ENCODE results near the gene TBCK. TPM values are rescaled to one million over a fixed set of nuclear protein-coding genes. Genes with fewer than 3 reads are reported as not detected.

The TBCK gene
- total RNA-seq, 1 experiment from 2014 or later = 28.6 TPM

DNA sequence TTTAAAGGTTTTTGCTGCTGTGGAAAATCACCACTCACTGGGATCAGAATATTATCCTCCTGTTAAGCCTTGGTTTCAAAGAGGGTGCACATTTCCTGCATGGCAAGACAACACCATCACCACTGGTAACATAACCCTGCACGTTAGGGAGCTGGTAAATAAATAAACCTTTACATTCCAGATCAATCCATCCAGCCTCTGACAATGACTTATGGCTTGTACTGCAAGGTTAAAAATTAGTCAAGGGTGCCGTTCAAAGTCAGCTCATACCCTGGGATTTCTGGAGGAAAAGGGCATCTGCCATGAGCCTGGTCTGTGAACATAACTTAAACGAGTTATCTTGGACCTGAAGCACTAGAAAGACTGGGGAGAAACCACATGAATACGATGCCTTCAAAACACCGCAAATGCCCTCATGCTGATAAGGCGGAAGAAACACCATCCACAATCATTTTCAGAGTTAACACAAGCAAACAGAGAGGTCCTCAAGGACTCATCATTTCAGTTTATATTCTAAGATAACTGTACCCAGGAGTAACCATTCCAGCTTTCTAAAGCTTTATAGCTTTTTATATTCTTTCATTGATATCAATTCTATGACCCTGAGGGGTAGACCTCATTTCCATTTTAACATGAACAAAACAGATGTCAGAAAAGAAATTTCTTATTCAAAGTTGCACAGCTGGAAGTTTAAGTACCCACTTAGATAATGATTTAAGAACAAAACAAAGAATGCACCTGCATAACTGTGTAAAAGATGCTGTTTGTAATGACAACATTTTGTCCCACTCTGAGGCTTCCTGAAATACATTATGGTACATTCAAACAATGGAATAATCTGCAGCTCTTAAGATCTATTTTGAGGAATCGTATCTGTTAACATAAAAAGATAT, 317.6 kb downstream of the TBCK start (continued):
- TF ChIP-seq, protein P1, sequence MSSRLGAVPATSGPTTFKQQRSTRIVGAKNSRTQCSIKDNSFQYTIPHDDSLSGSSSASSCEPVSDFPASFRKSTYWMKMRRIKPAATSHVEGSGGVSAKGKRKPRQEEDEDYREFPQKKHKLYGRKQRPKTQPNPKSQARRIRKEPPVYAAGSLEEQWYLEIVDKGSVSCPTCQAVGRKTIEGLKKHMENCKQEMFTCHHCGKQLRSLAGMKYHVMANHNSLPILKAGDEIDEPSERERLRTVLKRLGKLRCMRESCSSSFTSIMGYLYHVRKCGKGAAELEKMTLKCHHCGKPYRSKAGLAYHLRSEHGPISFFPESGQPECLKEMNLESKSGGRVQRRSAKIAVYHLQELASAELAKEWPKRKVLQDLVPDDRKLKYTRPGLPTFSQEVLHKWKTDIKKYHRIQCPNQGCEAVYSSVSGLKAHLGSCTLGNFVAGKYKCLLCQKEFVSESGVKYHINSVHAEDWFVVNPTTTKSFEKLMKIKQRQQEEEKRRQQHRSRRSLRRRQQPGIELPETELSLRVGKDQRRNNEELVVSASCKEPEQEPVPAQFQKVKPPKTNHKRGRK (CRISPR knock-in tag; IDR thresholded peaks at IDR 0.05; ENCODE audit: borderline replicate concordance) = no peak
- TF ChIP-seq ESRRA (CRISPR knock-in tag; IDR thresholded peaks at IDR 0.05; ENCODE audit: borderline replicate concordance) = no peak
- no peak for TF ChIP-seq GRHL2 (CRISPR knock-in tag; IDR thresholded peaks at IDR 0.05; ENCODE audit: insufficient replicate concordance, severe bottlenecking)
- no peak for TF ChIP-seq NR1H2 (CRISPR knock-in tag; IDR thresholded peaks at IDR 0.05)
- TF ChIP-seq, protein P2, sequence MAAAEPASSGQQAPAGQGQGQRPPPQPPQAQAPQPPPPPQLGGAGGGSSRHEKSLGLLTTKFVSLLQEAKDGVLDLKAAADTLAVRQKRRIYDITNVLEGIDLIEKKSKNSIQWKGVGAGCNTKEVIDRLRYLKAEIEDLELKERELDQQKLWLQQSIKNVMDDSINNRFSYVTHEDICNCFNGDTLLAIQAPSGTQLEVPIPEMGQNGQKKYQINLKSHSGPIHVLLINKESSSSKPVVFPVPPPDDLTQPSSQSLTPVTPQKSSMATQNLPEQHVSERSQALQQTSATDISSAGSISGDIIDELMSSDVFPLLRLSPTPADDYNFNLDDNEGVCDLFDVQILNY (CRISPR knock-in tag; IDR thresholded peaks at IDR 0.05) = no peak

GRCh38 chr4:105996845-105997244, 319.2 kb downstream of the TBCK start:
- Mint-ChIP-seq H3K4me3 (no peak overlapping the region), H3K9me3 (no peaks in the 10 kb centered on the region), H3K36me3 (no peaks in the 10 kb centered on the region), H3K4me1 (peaks cover 31% of the 10 kb centered on the region), H3K27me3 (ENCODE audit: low read depth) (no peaks in the 10 kb centered on the region; the same call in 1 of the 2 replicates), H3K27ac (no peak overlapping the region)
- ATAC-seq = no peak
- DNase-seq (ENCODE audit: low spot score) = no peak
- ChIA-PET CTCF (no interaction called here), POLR2A (no interaction called here)
- no peak for TF ChIP-seq USF1 (CRISPR knock-in tag; IDR thresholded peaks at IDR 0.05)
- no peak for TF ChIP-seq MXD4 (CRISPR knock-in tag; IDR thresholded peaks at IDR 0.05; ENCODE audit: borderline replicate concordance)
- TF ChIP-seq GTF2I (CRISPR knock-in tag; conservative IDR thresholded peaks at IDR 0.05) = no peak
- no peak for TF ChIP-seq ZNF396 (CRISPR knock-in tag; IDR thresholded peaks at IDR 0.05; ENCODE audit: borderline replicate concordance)
- TF ChIP-seq ZNF425 (CRISPR knock-in tag; conservative IDR thresholded peaks at IDR 0.05) = no peak
- TF ChIP-seq ATF2 (CRISPR knock-in tag; IDR thresholded peaks at IDR 0.05; ENCODE audit: borderline replicate concordance, low read depth) = no peak
- TF ChIP-seq HMGA2 (CRISPR knock-in tag; IDR thresholded peaks at IDR 0.05) = no peak
- TF ChIP-seq, protein P3, sequence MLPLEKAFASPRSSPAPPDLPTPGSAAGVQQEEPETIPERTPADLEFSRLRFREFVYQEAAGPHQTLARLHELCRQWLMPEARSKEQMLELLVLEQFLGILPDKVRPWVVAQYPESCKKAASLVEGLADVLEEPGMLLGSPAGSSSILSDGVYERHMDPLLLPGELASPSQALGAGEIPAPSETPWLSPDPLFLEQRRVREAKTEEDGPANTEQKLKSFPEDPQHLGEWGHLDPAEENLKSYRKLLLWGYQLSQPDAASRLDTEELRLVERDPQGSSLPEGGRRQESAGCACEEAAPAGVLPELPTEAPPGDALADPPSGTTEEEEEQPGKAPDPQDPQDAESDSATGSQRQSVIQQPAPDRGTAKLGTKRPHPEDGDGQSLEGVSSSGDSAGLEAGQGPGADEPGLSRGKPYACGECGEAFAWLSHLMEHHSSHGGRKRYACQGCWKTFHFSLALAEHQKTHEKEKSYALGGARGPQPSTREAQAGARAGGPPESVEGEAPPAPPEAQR (CRISPR knock-in tag; IDR thresholded peaks at IDR 0.05) = no peak
- no peak for TF ChIP-seq TCF7 (CRISPR knock-in tag; IDR thresholded peaks at IDR 0.05; ENCODE audit: low read depth)
- no peak for TF ChIP-seq PREB (CRISPR knock-in tag; IDR thresholded peaks at IDR 0.05; ENCODE audit: borderline replicate concordance)
- TF ChIP-seq ELF4 (CRISPR knock-in tag; IDR thresholded peaks at IDR 0.05; ENCODE audit: low read depth) = no peak
- no peak for TF ChIP-seq FOXP1 (CRISPR knock-in tag; IDR thresholded peaks at IDR 0.05; ENCODE audit: borderline replicate concordance)
- no peak for TF ChIP-seq CREM (CRISPR knock-in tag; IDR thresholded peaks at IDR 0.05)
- no peak for TF ChIP-seq SMAD4 (CRISPR knock-in tag; IDR thresholded peaks at IDR 0.05)
- no peak for TF ChIP-seq USF2 (CRISPR knock-in tag; IDR thresholded peaks at IDR 0.05)
- no peak for TF ChIP-seq GRHL2 (CRISPR knock-in tag; IDR thresholded peaks at IDR 0.05; ENCODE audit: insufficient replicate concordance, severe bottlenecking)
- no peak for TF ChIP-seq CBFB (CRISPR knock-in tag; IDR thresholded peaks at IDR 0.05; ENCODE audit: low read depth)

All from WTC11 (cell line).